GM10248 (cell line): ENCODE results near the gene SOS1.

Experiments used
- CTCF ChIA-PET: fragments of 300-600 bp; sonication (Branson Sonifier 250); formaldehyde crosslinking; extraction: SDS; loops from one replicate; lab custom pipeline; 2021; ENCODE audit warnings: antibody characterized with exemption; lab: Yijun Ruan, JAX
- POLR2A ChIA-PET: fragments of 350-650 bp; sonication (Branson Sonifier 250); formaldehyde crosslinking; extraction: SDS; loops from one replicate; lab custom pipeline; 2020; ENCODE audit warnings: antibody characterized with exemption; lab: Yijun Ruan, JAX
- DNase-seq: peaks from one replicate; pipeline ENCODE4 v3.0.0; 2012; ENCODE audit errors: extremely low spot score
- TF ChIP-seq, protein P1 (sequence below): IDR thresholded peaks from 2 replicates; pipeline ENCODE4 v1.5.1; 2012; ENCODE audit warnings: mild to moderate bottlenecking, low read depth; ENCODE audit errors: extremely low read depth, missing control alignments, control extremely low read depth

The SOS1 gene

DNA sequence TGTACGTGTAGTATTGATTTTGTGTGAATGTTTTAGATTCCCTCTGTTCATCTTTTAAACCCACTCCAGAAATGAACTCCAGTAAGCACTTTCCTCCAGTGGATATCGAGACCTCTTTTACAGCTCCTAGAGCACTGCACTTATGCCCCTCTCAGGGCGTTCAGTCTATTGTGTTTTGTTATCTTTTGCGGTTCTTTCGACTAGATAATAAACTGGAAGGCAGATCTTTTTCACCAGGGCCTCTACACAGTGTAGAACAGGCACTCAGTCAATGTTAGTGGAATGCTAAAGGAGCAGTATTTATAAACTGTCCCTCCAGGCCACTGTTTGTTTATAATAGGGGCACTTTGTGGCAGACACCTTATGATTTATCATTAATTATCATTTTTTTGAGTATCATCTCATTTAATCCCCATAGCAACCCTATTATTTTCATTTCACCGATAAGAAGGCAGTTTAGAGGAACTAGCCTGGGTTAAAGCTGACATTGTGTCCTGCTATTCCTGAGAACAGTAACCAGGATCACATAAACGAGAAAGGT, 742 bp upstream of the SOS1 start:
- no peak for DNase-seq
- ChIA-PET POLR2A (no interaction called here), CTCF (interaction anchor here (0.9 to 3.7 kb wide), 4 partner anchors 9 to 63 kb away, joined by 3 to 18 read pairs (median 10); no protein-coding TSS in a partner anchor)
- TF ChIP-seq, protein P1, sequence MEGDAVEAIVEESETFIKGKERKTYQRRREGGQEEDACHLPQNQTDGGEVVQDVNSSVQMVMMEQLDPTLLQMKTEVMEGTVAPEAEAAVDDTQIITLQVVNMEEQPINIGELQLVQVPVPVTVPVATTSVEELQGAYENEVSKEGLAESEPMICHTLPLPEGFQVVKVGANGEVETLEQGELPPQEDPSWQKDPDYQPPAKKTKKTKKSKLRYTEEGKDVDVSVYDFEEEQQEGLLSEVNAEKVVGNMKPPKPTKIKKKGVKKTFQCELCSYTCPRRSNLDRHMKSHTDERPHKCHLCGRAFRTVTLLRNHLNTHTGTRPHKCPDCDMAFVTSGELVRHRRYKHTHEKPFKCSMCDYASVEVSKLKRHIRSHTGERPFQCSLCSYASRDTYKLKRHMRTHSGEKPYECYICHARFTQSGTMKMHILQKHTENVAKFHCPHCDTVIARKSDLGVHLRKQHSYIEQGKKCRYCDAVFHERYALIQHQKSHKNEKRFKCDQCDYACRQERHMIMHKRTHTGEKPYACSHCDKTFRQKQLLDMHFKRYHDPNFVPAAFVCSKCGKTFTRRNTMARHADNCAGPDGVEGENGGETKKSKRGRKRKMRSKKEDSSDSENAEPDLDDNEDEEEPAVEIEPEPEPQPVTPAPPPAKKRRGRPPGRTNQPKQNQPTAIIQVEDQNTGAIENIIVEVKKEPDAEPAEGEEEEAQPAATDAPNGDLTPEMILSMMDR, result no peak

DNA sequence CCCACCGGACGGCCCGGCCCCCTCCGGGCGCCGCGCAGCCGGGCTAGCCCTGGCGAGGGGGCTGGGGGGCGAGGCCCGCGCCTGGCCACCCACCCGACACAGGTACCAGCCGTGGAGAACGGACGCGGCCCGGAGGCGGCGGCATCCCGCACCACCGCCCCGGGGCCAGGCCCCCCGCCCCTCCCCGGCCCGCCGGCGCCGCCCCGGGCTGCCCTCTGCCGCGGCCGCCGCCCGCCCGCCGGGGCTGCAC, 405 bp downstream of the SOS1 start:
- TF ChIP-seq, protein P1, result no peak
- no peak for DNase-seq
- POLR2A ChIA-PET, result interaction anchor here (1.1 kb wide), 1 partner anchor 23 kb away, joined by 3 read pairs; no protein-coding TSS in a partner anchor
- CTCF ChIA-PET, result interaction anchor here (0.7 to 3.7 kb wide), 14 partner anchors 10 to 109 kb away, joined by 3 to 18 read pairs (median 6); no protein-coding TSS in a partner anchor

DNA sequence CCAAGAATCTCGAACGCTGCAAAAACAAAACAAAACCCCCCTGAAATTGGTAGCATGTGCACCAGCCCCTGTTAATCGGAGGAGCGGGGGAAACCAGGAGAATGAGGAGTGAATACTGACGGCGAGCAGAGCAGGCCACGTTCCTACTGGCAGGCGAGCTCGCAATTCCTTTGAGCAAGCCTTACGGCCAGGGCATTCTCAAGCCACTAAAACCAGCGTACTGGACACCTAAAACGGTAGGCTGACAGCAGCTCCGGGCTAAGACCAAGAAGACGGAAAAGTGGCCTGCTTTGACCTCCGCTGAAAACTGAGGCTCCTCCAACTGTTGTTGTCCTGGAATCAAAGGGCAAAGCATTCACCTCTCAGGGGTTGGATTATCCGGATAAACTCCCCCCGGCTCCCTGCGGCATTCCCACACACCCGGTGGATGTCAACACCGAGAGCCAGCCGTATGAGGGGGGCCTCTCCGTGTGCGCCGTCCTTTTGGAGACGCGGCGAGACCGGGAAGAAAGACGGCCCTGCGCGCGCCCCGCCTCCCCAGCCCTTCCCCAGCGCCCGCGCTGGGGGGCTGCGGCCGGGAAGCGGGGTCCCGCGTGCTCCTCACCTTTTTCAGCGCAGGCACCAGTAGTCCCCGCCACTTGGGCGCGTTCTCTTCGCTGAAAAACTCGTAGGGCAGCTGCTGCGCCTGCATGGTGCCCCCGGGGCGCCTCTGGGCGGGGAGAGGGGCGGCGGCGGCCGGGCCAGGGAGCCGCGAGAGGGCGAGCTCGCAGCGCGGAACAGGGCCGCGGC, 925 bp downstream of the SOS1 start:
- peak; percentile 79 for DNase-seq
- CTCF ChIA-PET, result interaction anchor here (1.1 to 3.7 kb wide), 14 partner anchors 10 to 110 kb away, joined by 3 to 18 read pairs (median 5); no protein-coding TSS in a partner anchor
- POLR2A ChIA-PET, result interaction anchor here (1.1 kb wide), 1 partner anchor 23 kb away, joined by 3 read pairs; no protein-coding TSS in a partner anchor
- TF ChIP-seq, protein P1, result peak; percentile 60

DNA sequence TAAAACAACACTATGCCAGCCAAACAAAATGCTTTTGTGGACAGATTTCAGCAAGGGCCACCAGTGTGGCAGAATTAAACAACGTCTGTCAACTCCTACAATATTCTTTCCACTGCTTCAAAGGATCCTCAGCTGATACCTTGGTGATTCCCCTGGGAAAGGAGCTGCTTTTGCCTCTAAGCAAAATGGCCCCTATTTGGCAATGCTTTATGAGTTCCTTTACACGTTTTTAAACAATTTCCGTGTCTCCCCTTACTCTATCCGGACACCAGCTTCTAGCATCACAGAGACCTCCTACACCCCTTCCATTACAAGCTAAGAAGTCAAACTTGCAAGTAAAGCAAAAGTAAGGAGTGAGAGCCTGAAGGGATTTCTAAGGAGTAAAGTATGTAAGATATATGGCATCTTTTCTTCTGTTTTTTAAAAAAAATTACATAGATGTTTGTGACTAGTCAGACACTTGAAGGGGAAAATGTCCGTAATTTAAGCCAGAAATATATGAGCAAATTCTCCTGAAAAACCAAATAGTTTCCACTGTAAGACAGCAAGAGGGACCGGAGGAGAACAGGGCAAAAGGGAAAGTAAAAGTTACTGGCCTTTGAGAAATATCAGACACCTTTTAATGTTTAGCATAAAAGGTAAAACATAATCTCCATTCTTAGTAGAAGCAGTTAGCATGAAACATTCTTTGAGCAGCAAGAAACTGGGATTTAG, 1.9 kb downstream of the SOS1 start:
- ChIA-PET POLR2A (interaction anchor here (1.1 kb wide), 1 partner anchor 22 kb away, joined by 3 read pairs; no protein-coding TSS in a partner anchor), CTCF (interaction anchor here (0.9 to 3.7 kb wide), 14 partner anchors 10 to 537 kb away, joined by 3 to 18 read pairs (median 4); no protein-coding TSS in a partner anchor)
- TF ChIP-seq, protein P1, result no peak
- DNase-seq, result no peak

DNA sequence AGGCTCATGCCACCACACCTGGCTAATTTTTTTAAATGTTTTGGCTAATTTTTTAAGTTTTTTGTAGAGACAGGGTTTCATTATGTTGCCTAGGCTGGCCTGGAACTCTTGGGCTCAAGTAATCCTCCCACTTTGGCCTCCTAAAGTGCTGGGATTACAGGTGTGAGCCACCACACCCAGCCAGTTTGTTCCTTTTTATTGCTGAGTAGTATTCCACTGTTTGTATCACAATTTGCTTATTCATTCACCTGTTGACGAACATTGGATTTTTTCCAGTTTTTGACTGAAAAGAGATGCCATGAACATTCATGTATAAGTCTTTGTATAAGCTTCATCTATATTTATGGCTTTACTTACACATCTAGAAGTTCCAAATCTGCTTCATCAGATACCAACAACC, 5.3 kb downstream of the SOS1 start:
- CTCF ChIA-PET, result interaction anchor here (1.6 to 1.8 kb wide), 3 partner anchors 9 to 114 kb away, joined by 3 to 7 read pairs (median 5); no protein-coding TSS in a partner anchor
- POLR2A ChIA-PET, result no interaction called here
- DNase-seq, result no peak
- TF ChIP-seq, protein P1, result no peak

DNA sequence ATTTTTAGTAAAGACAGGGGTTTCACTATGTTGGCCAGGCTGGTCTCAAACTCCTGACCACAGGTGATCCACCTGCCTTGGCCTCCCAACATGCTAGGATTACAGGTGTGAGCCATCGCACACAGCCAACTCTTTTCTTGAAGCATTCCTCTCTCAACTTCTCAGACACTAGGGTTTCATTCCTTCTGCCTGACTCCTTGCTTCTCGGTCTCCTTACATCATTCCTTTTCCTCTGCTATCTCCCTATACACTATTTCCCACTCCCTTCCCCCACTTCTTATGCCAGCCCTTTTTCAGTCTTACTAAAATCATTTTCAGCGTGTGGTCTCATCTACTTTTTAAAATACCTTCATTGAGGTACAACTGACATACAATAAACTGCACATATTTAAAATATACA, 6.1 kb downstream of the SOS1 start:
- TF ChIP-seq, protein P1, result no peak
- no peak for DNase-seq
- ChIA-PET CTCF (interaction anchor here (1.4 to 1.9 kb wide), 4 partner anchors 10 to 115 kb away, joined by 3 to 7 read pairs (median 4); no protein-coding TSS in a partner anchor), POLR2A (no interaction called here)
